Esophagus muscularis mucosa (tissue), 3 donors: ENCODE measurements around the gene STAP1.

ENCODE experiments used
- CTCF ChIP-seq, 3 experiments: fragments of 200-600 bp in 2 of 3; fragments of 450-650 bp in 1 of 3; sonication (generic) in 2 of 3; IDR thresholded peaks; one replicate each; pipeline ENCODE4 v1.5.1; 2017 to 2019; ENCODE audit warnings: antibody characterized with exemption in 3 of 3, mild to moderate bottlenecking in 2 of 3, moderate library complexity in 1 of 3
- POLR2A ChIP-seq: fragments of 450-650 bp; IDR thresholded peaks from one replicate; pipeline ENCODE4 v1.6.1; 2017; ENCODE audit warnings: antibody characterized with exemption, moderate library complexity, mild to moderate bottlenecking, low read depth
- POLR2AphosphoS5 ChIP-seq, 2 donors: sonication (generic); formaldehyde crosslinking; IDR thresholded peaks; one replicate each; pipeline ENCODE4 v1.6.1; 2017; ENCODE audit warnings: antibody characterized with exemption in 2 of 2

- TF ChIP-seq CTCF (IDR thresholded peaks at IDR 0.05) = no peak
- TF ChIP-seq POLR2A = no peak
- TF ChIP-seq POLR2AphosphoS5 (IDR thresholded peaks at IDR 0.05) = no peak
These were observed 74.0 kb downstream of the STAP1 start for GRCh38 chr4:67632492-67632891.
